Uterus (tissue), 2 donors: ENCODE measurements around the gene YARS1.

ENCODE experiments used
- POLR2A ChIP-seq, 2 donors: fragments of 450-650 bp; IDR thresholded peaks; one replicate each; pipeline ENCODE4 v1.6.1; 2016; ENCODE audit warnings: antibody characterized with exemption in 2 of 2, mild to moderate bottlenecking in 1 of 2, moderate library complexity in 1 of 2
- TF ChIP-seq, protein P1 (sequence below), 4 experiments: fragments of 200-600 bp in 2 of 4; fragments of 450-650 bp in 2 of 4; sonication (generic) in 2 of 4; IDR thresholded peaks; one replicate each; pipeline ENCODE4 v1.5.1; 2016 to 2019; ENCODE audit warnings: antibody characterized with exemption in 4 of 4, mild to moderate bottlenecking in 2 of 4, moderate library complexity in 1 of 4

- TF ChIP-seq, protein P1, sequence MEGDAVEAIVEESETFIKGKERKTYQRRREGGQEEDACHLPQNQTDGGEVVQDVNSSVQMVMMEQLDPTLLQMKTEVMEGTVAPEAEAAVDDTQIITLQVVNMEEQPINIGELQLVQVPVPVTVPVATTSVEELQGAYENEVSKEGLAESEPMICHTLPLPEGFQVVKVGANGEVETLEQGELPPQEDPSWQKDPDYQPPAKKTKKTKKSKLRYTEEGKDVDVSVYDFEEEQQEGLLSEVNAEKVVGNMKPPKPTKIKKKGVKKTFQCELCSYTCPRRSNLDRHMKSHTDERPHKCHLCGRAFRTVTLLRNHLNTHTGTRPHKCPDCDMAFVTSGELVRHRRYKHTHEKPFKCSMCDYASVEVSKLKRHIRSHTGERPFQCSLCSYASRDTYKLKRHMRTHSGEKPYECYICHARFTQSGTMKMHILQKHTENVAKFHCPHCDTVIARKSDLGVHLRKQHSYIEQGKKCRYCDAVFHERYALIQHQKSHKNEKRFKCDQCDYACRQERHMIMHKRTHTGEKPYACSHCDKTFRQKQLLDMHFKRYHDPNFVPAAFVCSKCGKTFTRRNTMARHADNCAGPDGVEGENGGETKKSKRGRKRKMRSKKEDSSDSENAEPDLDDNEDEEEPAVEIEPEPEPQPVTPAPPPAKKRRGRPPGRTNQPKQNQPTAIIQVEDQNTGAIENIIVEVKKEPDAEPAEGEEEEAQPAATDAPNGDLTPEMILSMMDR (IDR thresholded peaks at IDR 0.05) = no peak
- no peak for TF ChIP-seq POLR2A (IDR thresholded peaks at IDR 0.05)
These were observed 38.9 kb upstream of the YARS1 start for GRCh38 chr1:32855861-32856617.
